NCI-H226 (cell line): ENCODE measurements around the gene NDUFAF8.

ENCODE experiments used
- DNase-seq: peaks from one replicate; pipeline ENCODE4 v3.0.0-alpha.2; 2015

NDUFAF8 gene, protein sequence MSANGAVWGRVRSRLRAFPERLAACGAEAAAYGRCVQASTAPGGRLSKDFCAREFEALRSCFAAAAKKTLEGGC

GRCh38 chr17:81238815-81239713 lies at the start of gene NDUFAF8, which contains the start of gene TEPSIN:
Gene NDUFAF8, plus strand, starts transcription at chr17:81239318. Its CDS starts 46 bp downstream, at chr17:81239364.
Gene TEPSIN, minus strand, starts transcription at chr17:81239055. Its CDS starts 22 bp downstream, at chr17:81239033.
- DNase-seq = peak; percentile 99

- DNase-seq = no peak
Measured at GRCh38 chr17:81189670-81190530, 49.2 kb upstream of the NDUFAF8 start.

GRCh38 chr17:81190591-81190990 lies 48.5 kb upstream of the NDUFAF8 start:
- DNase-seq = no peak

DNA sequence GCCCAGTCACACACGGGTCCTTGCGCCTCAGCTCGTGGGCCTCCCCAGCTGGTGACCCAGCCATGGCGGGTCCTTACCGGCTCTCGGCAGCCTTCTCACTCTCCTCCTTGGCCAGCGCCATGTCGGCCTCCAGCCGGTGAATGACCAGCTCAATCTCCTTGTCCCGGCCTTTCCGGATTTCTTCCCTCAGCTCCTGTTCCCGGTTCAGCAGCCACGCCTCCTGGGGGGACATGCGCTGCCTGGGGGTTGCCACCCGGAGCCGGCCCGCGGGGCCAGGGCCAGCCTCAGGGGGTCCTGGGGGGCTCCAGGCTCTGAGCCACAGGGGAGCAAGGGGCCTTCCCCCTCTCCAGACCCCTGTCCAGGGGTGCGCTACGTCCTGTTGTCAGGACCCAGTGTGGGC lies 48.0 kb upstream of the NDUFAF8 start:
- DNase-seq = no peak

- no peak for DNase-seq
Measured at GRCh38 chr17:81191646-81192045, 47.5 kb upstream of the NDUFAF8 start.

DNA sequence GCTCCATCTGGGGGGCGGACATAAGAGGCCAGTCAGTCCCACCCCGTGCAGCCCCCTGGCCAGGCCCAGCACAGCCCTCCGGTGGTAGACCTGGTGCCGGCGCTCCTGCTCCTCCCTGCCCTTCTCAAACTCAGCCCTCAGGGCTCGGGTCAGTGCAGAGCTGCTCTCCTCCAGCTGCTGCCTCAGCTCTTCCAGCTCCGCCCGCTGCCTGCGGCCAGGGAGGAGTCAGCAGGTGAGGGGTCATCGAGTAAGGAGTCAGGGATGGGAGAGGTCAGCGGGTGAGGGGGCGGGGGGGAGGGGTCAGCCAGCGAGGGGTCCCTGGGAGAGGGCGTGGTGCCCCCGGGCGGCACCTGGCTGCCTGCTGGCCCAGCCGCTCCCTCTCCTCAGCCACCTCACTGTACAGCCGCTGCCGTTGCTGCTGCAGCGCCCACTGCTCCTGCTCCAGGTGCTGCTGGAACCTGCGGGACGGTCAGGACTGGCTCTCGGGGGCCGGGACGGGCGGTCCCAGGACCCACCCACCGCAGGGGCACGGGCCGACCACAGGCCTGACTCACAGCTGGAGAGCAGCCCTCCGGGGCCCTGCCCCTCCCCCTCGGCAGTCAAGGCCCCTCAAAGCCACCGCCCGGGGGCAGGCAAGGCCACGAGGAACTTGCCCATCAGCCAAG lies 46.6 kb upstream of the NDUFAF8 start:
- no peak for DNase-seq

DNA sequence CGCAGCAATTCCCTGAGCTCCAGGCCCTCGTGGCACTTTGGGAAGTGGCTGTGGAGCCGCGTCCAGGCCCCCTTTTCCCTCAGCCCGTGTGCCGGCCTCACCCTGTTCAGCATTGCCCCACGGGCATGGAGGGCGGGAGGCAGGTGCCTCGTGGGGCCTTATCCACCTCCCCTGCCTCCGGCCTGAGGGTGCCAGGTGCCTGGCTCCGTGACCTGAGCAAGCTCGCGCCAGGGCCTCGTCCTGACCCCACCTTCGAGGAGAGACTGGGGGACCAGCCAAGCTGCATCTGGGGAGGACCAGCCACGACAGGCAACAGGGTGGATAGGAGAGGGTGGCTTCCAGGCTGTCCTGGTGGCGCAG lies 46.1 kb upstream of the NDUFAF8 start:
- DNase-seq = no peak

GRCh38 chr17:81193470-81194224 lies 45.5 kb upstream of the NDUFAF8 start:
- no peak for DNase-seq

DNA sequence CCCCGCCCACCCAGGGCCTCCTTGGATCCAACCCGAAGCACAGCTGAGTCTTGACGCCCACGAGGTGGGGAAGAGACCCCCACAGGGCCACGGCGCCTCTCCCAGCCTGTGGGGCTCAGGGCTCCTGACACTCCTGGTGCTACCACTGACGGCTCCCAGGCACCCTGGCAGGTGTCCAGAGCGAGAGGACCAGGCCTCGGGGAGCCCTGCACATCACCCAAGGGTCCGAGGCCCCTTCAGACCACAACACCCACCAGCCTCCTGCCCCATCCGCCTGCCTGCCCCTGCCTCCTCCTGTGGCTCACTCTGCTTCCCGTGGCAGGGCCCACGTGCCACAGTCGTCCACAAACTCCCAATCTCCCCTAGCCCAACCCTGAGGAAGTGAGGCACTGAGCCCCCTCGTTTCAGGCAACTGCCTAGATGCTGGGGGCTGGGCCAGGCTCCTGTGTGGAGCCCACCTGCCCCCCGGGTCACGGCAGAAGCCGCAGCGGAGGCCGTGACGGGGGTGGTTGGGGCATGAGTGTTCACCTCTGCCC lies 44.8 kb upstream of the NDUFAF8 start:
- no peak for DNase-seq

DNA sequence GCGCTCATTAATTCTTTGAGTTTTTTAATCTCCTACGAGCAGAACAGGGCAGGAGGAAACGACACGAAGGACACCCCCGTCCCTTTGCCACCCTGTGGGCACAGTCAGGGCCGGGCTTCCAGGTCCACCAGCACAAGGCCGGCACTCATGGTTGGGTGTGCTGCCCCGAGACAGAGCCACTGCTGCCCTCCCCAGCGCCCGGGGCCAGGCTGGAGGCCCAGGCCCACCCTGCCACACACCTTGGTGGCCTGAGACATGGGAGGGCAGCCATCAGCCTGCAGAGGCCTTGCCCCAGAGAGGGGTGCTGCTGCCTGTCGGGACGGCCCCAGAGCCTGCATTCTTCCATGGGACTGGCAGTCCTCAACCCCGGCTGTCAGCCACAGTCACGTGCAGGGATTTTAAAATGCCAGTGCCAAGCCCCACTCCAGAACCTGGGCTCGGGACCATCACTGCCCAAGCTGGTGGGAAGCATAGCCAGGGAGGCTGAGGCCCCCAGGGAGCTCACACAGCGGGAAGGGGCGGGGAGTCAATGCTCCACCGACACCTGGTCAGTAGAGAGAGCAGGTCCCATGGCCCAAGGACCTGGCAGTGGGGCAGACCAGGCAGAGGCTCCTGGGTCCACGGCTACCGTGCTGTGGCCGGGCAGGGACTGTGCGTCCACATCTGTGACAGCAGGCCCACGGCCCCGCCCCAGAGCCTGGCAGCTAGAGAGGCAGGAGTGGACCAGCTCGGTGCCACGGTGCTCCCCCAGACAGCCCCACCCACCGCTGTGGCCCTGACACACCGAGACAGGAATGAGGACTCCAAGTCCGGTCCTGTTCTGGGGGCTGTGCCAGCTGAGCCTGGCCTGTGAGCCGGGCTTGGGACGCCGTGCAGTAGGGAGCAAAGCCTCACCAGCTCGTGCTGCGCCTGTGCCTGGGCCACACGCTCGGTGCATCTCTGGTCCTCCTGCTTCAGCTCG lies 43.9 kb upstream of the NDUFAF8 start:
- DNase-seq = no peak

- DNase-seq = no peak
Measured at GRCh38 chr17:81195941-81196495, 43.1 kb upstream of the NDUFAF8 start.

- DNase-seq = no peak
Measured at GRCh38 chr17:81196505-81197408, 42.4 kb upstream of the NDUFAF8 start.

- no peak for DNase-seq
Measured at GRCh38 chr17:81197409-81197795, 41.7 kb upstream of the NDUFAF8 start.

- no peak for DNase-seq
Measured at GRCh38 chr17:81197831-81198490, 41.2 kb upstream of the NDUFAF8 start.

DNA sequence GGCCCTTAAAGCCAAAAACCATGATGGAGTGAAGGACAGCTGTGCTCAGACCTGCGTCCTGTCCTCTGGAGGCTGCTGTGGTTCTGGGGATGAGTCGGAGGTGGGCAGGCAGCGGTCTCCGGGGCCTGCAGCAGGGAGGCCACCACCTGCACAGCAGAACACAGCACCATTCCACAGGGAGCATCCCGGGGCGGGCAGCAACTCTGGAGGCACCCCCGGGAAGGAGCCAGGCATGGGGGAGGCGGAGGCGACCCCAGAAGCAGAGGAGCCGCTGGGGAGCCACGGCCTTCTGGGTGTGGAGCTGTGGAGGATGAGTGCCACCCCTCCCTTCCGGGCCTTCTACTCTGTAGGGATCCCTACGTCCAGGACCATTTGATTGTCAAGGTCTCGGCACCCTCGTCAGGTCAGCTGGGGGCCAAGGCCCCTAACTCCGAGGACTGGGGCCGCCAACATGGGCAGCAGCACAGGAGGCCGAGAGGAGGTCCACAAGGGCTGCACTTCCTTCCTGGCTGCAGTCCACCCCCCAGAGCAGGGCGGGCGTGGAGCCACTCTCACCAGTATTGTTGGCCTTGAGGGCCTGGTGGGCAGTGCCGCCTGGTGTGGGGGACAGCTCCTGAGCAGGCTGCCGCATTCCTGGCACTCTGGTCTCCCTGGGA lies 40.2 kb upstream of the NDUFAF8 start:
- no peak for DNase-seq

DNA sequence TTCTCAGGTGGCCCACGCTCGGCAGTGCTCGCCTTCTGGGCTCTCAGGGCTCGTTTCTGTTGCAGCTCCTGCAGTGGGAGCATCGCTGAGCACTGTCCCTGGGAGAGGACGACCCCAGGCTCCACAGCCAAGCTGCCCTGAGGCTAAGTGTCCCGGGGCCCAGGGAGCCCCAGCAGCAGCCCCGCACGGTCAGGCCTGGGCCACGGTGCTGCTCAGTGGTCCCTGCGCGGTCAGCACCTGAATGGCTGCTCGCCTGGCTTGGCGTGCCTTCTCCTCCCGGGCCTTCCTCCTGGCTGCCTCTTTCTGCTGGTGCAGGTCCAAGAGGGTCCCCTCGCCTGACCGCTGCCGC lies 39.7 kb upstream of the NDUFAF8 start:
- no peak for DNase-seq

DNA sequence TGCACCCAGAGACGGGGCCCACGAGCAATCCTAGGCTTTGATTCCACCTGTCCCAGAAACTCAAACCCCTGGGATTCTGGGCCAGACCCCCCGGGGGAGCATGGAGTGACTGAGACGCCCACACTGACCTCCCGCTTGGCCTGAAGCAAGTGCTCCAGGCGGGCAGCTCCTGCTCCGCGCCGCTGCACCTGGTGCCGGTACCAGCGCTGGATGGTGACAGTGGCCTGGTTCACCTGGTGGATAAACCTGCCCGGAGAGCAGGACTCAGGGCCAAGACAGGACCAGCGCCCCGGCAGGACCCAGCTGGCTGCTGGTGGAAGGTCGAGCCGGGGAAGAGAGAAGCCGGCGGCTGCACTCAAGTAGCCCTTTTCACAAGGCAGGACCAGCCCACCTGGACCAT lies 38.9 kb upstream of the NDUFAF8 start:
- DNase-seq = no peak
